ENCODE results near the gene ZNF256.

DNA sequence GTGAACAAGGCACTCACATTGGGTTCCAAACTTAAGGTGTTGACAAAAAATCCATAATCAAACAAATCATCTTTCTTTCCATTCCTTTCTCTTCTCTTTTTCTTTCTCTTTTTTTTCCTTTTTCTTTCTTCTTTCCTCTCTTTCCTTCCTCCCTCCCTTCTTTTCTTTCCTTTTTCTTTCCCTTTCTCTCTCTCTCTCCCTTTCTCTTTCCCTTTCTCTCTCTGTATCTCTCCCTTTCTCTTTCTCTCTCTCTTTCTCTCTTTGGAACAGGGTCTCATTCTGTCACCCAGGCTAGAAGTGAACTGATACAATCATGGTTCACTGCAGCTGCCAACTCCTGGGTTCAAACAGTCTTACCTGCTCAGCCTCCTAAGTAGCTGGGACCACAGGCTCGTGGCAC lies 14.3 kb upstream of the ZNF256 start:
- TF ChIP-seq POLR2A (IDR thresholded peaks at IDR 0.05) = no peak
- TF ChIP-seq, protein P1, sequence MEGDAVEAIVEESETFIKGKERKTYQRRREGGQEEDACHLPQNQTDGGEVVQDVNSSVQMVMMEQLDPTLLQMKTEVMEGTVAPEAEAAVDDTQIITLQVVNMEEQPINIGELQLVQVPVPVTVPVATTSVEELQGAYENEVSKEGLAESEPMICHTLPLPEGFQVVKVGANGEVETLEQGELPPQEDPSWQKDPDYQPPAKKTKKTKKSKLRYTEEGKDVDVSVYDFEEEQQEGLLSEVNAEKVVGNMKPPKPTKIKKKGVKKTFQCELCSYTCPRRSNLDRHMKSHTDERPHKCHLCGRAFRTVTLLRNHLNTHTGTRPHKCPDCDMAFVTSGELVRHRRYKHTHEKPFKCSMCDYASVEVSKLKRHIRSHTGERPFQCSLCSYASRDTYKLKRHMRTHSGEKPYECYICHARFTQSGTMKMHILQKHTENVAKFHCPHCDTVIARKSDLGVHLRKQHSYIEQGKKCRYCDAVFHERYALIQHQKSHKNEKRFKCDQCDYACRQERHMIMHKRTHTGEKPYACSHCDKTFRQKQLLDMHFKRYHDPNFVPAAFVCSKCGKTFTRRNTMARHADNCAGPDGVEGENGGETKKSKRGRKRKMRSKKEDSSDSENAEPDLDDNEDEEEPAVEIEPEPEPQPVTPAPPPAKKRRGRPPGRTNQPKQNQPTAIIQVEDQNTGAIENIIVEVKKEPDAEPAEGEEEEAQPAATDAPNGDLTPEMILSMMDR (IDR thresholded peaks at IDR 0.05 in 4 of 5, conservative IDR thresholded peaks at IDR 0.05 in 1 of 5) = no peak

All from gastrocnemius medialis (tissue), 4 donors.